ENCODE measurements around the gene MMP17.

DNA sequence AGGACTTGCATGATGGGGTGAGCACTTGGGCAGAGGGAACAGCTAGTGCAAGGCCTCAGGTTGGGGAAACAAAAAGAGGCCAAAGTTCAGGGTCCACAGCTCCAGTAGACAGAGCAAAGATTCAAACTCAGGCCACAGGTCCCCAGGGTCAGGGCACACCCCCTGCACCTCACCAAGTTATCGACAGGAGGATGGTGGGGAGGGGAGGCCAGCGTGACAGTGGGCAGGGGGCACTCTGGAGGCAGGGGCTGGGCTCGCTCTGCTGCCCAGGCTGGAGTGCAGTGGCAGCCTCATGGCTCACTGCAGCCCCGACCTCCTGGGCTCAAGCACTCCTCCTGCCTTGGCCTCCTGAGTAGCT is 33.9 kb downstream of the MMP17 start:
- no peak for TF ChIP-seq CTCF (conservative IDR thresholded peaks at IDR 0.05; ENCODE audit: low read length)
- TF ChIP-seq EZH2phosphoT487 (IDR thresholded peaks at IDR 0.05; ENCODE audit: borderline replicate concordance, low read depth, low read length), result no peak

All from OCI-LY7 (cell line).